IPS-20b (cell line): ENCODE data around the gene ARHGAP24.

Source experiments
- H3K27ac ChIP-seq: one replicate; pipeline ENCODE4 v1.5.1; 2013; ENCODE audit warnings: low read length
- H3K27me3 ChIP-seq: 2 replicates; pipeline ENCODE4 v1.6.1; 2013; ENCODE audit warnings: mild to moderate bottlenecking, low read length, inconsistent platforms; ENCODE audit not compliant: insufficient read depth
- H3K36me3 ChIP-seq: 2 replicates; pipeline ENCODE4 v1.6.1; 2013; ENCODE audit warnings: low read depth, mild to moderate bottlenecking, inconsistent platforms, low read length, moderate library complexity; ENCODE audit not compliant: insufficient read depth
- H3K4me1 ChIP-seq: 2 replicates; pipeline ENCODE4 v1.6.1; 2013; ENCODE audit warnings: mild to moderate bottlenecking, control low read depth, inconsistent platforms, low read length, moderate library complexity; ENCODE audit not compliant: insufficient read depth
- H3K4me3 ChIP-seq: 2 replicates; pipeline ENCODE4 v1.5.1; 2013; ENCODE audit warnings: mild to moderate bottlenecking, low read length, inconsistent platforms
- H3K9ac ChIP-seq: 2 replicates; pipeline ENCODE4 v1.6.1; 2013; ENCODE audit warnings: low read depth, mild to moderate bottlenecking, inconsistent platforms, low read length, moderate library complexity
- H3K9me3 ChIP-seq: 2 replicates; pipeline ENCODE4 v1.6.1; 2013; ENCODE audit warnings: mild to moderate bottlenecking, low read depth, low read length, inconsistent platforms; ENCODE audit not compliant: insufficient read depth

The ARHGAP24 gene

DNA sequence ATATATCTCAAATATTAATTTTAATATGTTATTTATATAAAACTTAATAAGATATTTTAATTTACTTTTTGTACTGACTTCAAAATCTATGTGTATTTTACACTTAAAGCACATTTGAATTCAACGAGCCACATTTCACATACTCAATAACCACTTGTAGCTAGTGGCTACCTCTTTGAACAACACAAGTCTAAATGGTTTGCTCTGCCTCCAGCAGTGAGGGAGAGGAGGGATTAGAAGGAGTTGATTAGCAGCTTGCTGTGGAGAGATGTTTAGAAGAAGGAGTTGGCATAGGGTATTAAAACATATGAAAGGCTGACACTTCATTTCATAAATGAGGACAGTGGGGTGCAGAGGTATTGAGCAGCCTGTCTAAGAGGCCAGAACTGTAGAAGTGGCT is 124.0 kb downstream of the ARHGAP24 start:
- Histone ChIP-seq H3K9ac (no peak overlapping the region), H3K27me3 (no peaks in the 10 kb centered on the region), H3K4me3 (no peak overlapping the region), H3K27ac (no peak overlapping the region), H3K9me3 (no peaks in the 10 kb centered on the region), H3K36me3 (no peaks in the 10 kb centered on the region), H3K4me1 (no peaks in the 10 kb centered on the region)

DNA sequence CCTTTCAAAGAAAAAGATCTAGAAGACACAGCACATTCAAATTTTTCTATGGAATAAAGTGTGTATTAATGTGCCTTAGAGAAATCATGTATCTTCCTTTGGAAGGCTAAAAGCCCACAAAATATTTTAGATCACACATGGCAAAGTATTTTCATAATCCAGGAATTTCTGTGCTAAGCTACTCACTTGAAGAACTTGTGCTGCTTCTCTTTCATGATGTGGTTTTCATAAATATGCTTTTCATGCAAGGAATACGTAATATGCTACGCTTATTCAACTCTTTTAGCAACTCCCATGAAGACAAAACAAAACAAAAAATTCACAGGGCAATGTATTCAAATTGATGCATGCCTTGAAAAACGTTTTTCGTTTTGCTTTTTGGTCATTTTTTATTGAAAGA is 125.6 kb downstream of the ARHGAP24 start:
- H3K4me3 ChIP-seq = no peak overlapping the region
- H3K27ac ChIP-seq = no peak overlapping the region
- H3K9ac ChIP-seq = no peak overlapping the region
- no peaks in the 10 kb centered on the region for H3K9me3 ChIP-seq
- H3K4me1 ChIP-seq = no peaks in the 10 kb centered on the region
- H3K36me3 ChIP-seq = no peaks in the 10 kb centered on the region
- H3K27me3 ChIP-seq = no peaks in the 10 kb centered on the region

DNA sequence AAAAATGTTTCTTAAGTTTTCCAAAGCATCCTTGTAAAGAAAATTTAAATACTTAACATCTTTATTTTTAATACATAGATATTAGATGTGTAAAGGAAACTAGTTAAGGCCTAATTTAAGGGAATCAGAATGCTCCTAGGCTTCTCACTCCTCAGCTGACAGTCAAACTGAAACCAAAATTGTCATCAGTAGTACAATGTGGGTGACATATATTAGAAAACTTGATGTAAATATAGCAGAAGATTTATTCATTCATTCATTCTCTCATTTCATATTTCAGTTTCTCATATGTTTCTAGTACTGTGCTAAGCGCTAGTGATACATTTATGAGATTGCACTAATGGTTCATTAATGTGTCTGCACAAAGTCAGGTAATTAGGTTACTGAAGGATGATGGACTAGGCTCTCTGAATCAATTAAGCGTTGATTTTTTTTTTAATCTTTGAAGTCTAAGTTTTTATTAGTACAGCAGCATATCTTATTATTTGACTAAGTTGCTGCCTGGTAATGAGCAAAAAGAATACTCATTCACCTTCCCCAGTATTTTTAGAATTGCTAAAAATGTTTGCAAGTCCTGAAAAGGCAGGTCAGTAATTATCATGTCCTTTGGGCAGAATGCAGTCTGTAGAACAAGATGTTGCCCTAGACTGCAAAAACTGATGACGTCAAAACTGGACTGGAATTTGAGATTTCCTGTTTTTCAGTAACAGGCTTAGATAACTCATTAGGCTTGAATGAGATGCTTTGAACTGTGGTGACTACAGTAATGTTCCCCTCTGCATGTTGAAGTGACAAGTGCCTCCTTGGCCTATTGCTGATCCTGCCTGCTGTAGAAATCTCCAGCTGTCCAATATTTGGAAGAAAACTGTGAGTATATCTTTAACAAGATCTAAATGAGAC is 128.7 kb downstream of the ARHGAP24 start:
- Histone ChIP-seq H3K4me1 (no peaks in the 10 kb centered on the region), H3K9ac (no peak overlapping the region), H3K27me3 (no peaks in the 10 kb centered on the region), H3K36me3 (no peaks in the 10 kb centered on the region), H3K9me3 (no peaks in the 10 kb centered on the region), H3K4me3 (no peak overlapping the region), H3K27ac (no peak overlapping the region)

DNA sequence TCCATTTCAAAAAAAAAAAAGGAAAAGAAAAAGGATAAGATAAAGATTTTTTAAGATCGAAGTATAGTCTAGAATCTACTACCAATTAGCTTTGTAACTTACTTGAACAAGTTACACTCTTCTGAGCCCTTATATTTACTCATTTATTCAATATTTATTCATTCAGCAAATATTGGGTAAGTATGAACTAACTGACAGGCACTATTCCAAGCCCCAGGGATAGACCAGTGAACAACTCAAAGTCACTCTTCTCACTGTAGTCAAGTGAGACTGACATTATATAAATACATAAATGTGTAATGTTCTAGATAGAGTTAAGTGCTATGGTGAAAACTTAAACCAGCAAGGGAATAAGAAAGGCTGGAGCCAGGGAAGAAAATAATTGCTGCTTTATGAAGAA is 131.6 kb downstream of the ARHGAP24 start:
- no peak overlapping the region for H3K9ac ChIP-seq

DNA sequence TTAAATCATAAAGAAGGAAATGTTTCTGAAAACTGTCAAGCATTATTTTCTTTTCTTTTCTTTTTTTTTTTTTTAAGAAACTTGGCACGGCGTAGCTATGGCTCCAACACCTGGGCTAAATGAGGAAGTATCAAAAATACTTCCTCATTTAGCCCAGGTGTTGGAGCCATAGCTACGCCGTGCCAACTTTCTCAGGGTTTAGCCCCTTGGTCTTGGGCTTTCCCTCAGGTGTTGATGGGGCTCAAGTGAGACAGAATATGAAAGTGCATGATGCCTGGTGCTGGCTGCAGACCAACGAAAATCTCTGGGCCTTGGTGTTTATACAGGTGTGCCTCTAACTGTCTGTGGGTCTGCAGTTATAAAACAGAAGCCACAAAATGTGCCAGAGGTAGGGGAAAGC is 132.7 kb downstream of the ARHGAP24 start:
- H3K27me3 ChIP-seq = no peaks in the 10 kb centered on the region
- no peaks in the 10 kb centered on the region for H3K9me3 ChIP-seq
- no peak overlapping the region for H3K4me3 ChIP-seq
- H3K4me1 ChIP-seq = no peaks in the 10 kb centered on the region
- no peaks in the 10 kb centered on the region for H3K36me3 ChIP-seq
- no peak overlapping the region for H3K27ac ChIP-seq
- no peak overlapping the region for H3K9ac ChIP-seq

More for the DNA sequence above, 131.6 kb downstream of the ARHGAP24 start:
- no peaks in the 10 kb centered on the region for H3K9me3 ChIP-seq
- no peak overlapping the region for H3K4me3 ChIP-seq
- H3K4me1 ChIP-seq = no peaks in the 10 kb centered on the region
- H3K27me3 ChIP-seq = no peaks in the 10 kb centered on the region
- no peak overlapping the region for H3K27ac ChIP-seq
- no peaks in the 10 kb centered on the region for H3K36me3 ChIP-seq

DNA sequence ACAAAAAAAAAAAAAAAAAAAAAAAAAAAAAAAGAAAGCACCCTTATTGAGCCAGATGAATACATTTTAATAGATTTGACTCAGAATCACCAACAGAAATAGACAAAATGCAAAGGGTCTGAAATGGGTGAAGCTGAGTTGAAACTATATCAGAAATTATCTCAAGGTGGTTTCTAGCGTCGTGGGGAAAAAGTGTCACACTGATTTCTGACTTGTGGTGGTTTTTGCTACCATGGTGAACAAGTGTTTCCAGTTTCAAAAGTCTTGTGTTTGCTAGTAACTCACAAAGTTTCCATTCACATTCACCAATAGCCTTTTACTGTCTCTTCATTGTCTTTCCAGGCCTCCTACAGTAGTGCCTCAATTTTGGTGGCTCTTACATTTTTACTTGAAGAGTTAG is 135.5 kb downstream of the ARHGAP24 start:
- no peak overlapping the region for H3K27ac ChIP-seq

DNA sequence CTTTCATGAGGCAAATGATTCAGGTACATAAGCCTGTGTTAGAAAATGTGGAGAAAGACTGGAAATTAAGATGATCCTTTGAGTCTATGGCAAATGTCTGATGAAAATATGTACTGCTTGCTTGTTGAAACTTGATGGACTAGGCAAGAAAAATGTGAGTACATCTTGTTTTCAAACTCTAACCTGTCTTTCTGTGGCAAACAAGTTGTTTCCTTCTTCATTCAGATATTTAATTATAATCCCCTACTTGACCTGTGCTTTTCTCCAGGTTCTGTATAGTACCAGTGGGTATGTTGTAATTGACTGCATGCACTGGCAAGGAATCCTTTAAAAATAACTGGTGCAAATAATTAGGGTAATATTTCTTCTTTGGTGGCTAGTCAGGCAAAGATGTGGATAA is 136.7 kb downstream of the ARHGAP24 start:
- no peak overlapping the region for H3K4me3 ChIP-seq
- no peaks in the 10 kb centered on the region for H3K4me1 ChIP-seq
- no peaks in the 10 kb centered on the region for H3K9me3 ChIP-seq
- H3K9ac ChIP-seq = no peak overlapping the region
- H3K27ac ChIP-seq = no peak overlapping the region
- no peaks in the 10 kb centered on the region for H3K36me3 ChIP-seq
- no peaks in the 10 kb centered on the region for H3K27me3 ChIP-seq

More for the DNA sequence above, 135.5 kb downstream of the ARHGAP24 start:
- Histone ChIP-seq H3K4me1 (no peaks in the 10 kb centered on the region), H3K36me3 (no peaks in the 10 kb centered on the region), H3K27me3 (no peaks in the 10 kb centered on the region), H3K9me3 (no peaks in the 10 kb centered on the region), H3K4me3 (no peak overlapping the region), H3K9ac (no peak overlapping the region)

DNA sequence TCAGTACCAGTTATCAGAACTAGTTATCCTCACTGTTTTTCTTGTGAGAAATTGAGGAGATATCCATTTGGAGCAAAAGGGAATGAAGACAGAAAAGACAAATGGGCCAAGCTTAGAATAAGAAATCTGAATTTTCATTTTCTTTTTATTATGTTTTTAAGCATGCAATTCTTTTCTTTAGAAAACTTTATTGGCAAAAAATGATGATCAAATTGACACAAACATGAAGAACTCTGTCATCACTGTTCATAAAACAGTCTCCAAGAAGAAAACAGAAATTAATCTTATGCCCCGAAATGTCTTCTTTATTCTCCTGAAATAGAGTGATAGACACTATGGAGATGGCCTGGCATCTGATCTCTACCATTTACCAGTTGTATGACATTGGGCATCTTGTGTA is 139.0 kb downstream of the ARHGAP24 start:
- no peak overlapping the region for H3K9ac ChIP-seq
- H3K27ac ChIP-seq = no peak overlapping the region
- H3K27me3 ChIP-seq = no peaks in the 10 kb centered on the region
- no peaks in the 10 kb centered on the region for H3K4me1 ChIP-seq
- no peaks in the 10 kb centered on the region for H3K36me3 ChIP-seq
- H3K9me3 ChIP-seq = no peaks in the 10 kb centered on the region
- H3K4me3 ChIP-seq = no peak overlapping the region

DNA sequence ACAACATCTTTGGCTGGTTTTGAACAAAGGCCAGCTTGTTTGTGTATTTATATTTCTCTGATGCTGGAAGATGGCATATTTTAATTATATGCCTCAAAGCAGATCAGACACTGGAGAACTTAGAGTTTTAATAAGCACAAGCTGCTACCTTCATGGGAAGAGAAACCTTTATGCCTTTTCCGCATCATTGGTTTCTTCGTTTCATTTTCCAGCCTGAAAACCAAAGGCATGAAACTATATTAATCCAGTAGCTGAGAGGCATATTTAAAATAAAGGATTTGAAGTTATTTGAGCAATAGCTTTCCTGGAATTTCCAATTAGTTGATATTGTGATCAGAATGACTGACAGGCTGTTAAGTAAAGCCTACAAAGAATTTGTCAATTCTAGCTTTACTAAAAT is 141.0 kb downstream of the ARHGAP24 start:
- H3K27me3 ChIP-seq = no peaks in the 10 kb centered on the region
- no peak overlapping the region for H3K27ac ChIP-seq
- no peak overlapping the region for H3K9ac ChIP-seq
- no peaks in the 10 kb centered on the region for H3K9me3 ChIP-seq
- no peak overlapping the region for H3K4me3 ChIP-seq
- no peaks in the 10 kb centered on the region for H3K36me3 ChIP-seq
- no peaks in the 10 kb centered on the region for H3K4me1 ChIP-seq

DNA sequence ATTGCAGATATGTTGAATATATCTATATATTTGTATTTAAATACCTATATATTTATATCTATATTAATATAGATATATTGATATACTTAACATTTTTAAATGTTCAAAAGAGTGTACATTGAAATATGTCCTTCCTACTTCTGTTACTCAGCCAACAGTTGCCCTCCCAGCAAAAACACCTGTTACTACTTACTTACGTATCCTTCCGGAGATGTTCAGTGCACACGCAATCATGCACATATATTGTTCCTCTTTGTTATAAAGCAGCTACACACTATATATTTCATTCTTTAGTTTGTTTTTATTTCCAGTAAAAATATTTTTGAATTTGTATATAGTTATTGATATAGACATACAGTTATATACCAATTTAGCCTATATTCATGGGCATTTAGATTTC is 142.3 kb downstream of the ARHGAP24 start:
- Histone ChIP-seq H3K27me3 (no peaks in the 10 kb centered on the region), H3K27ac (no peak overlapping the region), H3K4me1 (no peaks in the 10 kb centered on the region), H3K4me3 (no peak overlapping the region), H3K9me3 (no peaks in the 10 kb centered on the region), H3K36me3 (no peaks in the 10 kb centered on the region), H3K9ac (no peak overlapping the region)

DNA sequence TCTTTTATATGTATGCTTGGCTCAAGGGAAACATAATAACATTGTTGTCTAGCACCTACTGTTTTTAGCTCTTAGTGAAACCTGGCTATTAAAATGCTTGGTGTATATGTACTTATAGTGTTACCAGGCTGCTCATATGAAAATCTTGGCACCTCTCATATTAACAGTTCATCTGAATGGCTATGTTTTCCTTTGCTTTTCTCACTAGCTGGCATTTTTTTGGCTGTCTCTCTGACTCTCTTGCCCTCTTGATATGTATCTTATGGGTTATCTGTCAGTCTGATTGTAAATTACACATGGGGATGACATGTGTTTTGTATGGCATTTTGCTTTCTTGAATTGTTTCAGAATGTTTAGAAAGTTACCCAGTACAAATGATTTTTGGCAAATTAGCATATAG is 158.0 kb downstream of the ARHGAP24 start:
- Histone ChIP-seq H3K27ac (no peak overlapping the region), H3K27me3 (no peaks in the 10 kb centered on the region), H3K4me3 (no peak overlapping the region), H3K9me3 (peaks cover 5% of the 10 kb centered on the region), H3K36me3 (no peaks in the 10 kb centered on the region), H3K9ac (no peak overlapping the region), H3K4me1 (no peaks in the 10 kb centered on the region)

DNA sequence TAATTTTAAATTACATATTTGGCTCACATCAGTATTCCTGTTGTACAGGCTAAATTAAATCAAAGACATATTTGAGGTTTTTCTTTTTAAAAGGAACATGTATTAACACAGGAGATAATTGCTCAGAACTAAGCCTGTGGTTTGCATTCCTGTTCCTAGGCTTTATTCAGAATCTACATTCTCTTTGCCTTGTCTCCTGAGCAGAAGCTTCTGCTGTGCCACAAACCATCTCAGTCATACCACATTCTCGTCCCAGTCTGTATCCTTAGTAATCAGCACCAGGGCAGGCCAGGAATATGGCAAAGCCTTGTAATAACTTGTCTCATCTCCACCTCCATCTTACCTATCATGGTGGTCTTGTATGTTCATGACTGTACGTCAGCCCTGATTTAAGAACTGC is 162.8 kb downstream of the ARHGAP24 start:
- no peaks in the 10 kb centered on the region for H3K4me1 ChIP-seq
- H3K36me3 ChIP-seq = no peaks in the 10 kb centered on the region
- H3K4me3 ChIP-seq = no peak overlapping the region
- no peaks in the 10 kb centered on the region for H3K9me3 ChIP-seq
- H3K9ac ChIP-seq = no peak overlapping the region
- no peaks in the 10 kb centered on the region for H3K27me3 ChIP-seq
- H3K27ac ChIP-seq = no peak overlapping the region
